ENCODE data around the gene TP53TG5. TPM values are rescaled to one million over a fixed set of nuclear protein-coding genes. Genes with fewer than 3 reads are reported as not detected.

TP53TG5 gene
- total RNA-seq, 1 donor from 2014 or later = not detected

GRCh38 chr20:45337367-45338120, 40.6 kb downstream of the TP53TG5 start:
- peaks cover 19% of the 10 kb centered on the region for H3K4me1 Mint-ChIP-seq
- no peak overlapping the region for H3K27ac Mint-ChIP-seq (ENCODE audit: unreplicated experiment)
- no peaks in the 10 kb centered on the region for H3K36me3 Mint-ChIP-seq (ENCODE audit: low read depth)
- no peaks in the 10 kb centered on the region for H3K9me3 Mint-ChIP-seq
- H3K27me3 Mint-ChIP-seq (ENCODE audit: low read depth) = no peaks in the 10 kb centered on the region
- TF ChIP-seq CTCF (conservative IDR thresholded peaks at IDR 0.05) = no peak
- H3K4me3 Mint-ChIP-seq = no peak overlapping the region
- DNase-seq (ENCODE audit: low read depth, low spot score) = no peak

- TF ChIP-seq CTCF (conservative IDR thresholded peaks at IDR 0.05) = no peak
- no peaks in the 10 kb centered on the region for H3K27me3 Mint-ChIP-seq (ENCODE audit: low read depth)
- H3K36me3 Mint-ChIP-seq (ENCODE audit: low read depth) = no peaks in the 10 kb centered on the region
- peak overlapping the region; percentile 48 for H3K27ac Mint-ChIP-seq (ENCODE audit: unreplicated experiment)
- no peak overlapping the region for H3K4me3 Mint-ChIP-seq
- H3K4me1 Mint-ChIP-seq = peaks cover 11% of the 10 kb centered on the region
- no peaks in the 10 kb centered on the region for H3K9me3 Mint-ChIP-seq
- DNase-seq (ENCODE audit: low read depth, low spot score) = no peak
Measured at GRCh38 chr20:45336530-45337366, 41.4 kb downstream of the TP53TG5 start.

GRCh38 chr20:45330476-45330875, 47.6 kb downstream of the TP53TG5 start:
- Mint-ChIP-seq H3K4me3 (no peak overlapping the region), H3K27me3 (ENCODE audit: low read depth) (no peaks in the 10 kb centered on the region), H3K9me3 (no peaks in the 10 kb centered on the region), H3K27ac (ENCODE audit: unreplicated experiment) (no peak overlapping the region), H3K4me1 (no peaks in the 10 kb centered on the region), H3K36me3 (ENCODE audit: low read depth) (no peaks in the 10 kb centered on the region)
- DNase-seq (ENCODE audit: low read depth, low spot score) = no peak
- no peak for TF ChIP-seq CTCF (conservative IDR thresholded peaks at IDR 0.05)

- no peaks in the 10 kb centered on the region for H3K36me3 Mint-ChIP-seq (ENCODE audit: low read depth)
- H3K27ac Mint-ChIP-seq (ENCODE audit: unreplicated experiment) = no peak overlapping the region
- H3K9me3 Mint-ChIP-seq = no peaks in the 10 kb centered on the region
- H3K4me3 Mint-ChIP-seq = no peak overlapping the region
- H3K4me1 Mint-ChIP-seq = no peaks in the 10 kb centered on the region
- TF ChIP-seq CTCF (conservative IDR thresholded peaks at IDR 0.05) = no peak
- DNase-seq (ENCODE audit: low read depth, low spot score) = no peak
- H3K27me3 Mint-ChIP-seq (ENCODE audit: low read depth) = no peaks in the 10 kb centered on the region
Measured at GRCh38 chr20:45329497-45330319, 48.4 kb downstream of the TP53TG5 start.

- TF ChIP-seq CTCF (conservative IDR thresholded peaks at IDR 0.05) = no peak
- Mint-ChIP-seq H3K27ac (ENCODE audit: unreplicated experiment) (no peak overlapping the region), H3K36me3 (ENCODE audit: low read depth) (no peaks in the 10 kb centered on the region), H3K4me1 (no peaks in the 10 kb centered on the region), H3K4me3 (no peak overlapping the region), H3K9me3 (no peaks in the 10 kb centered on the region), H3K27me3 (ENCODE audit: low read depth) (no peaks in the 10 kb centered on the region)
- DNase-seq (ENCODE audit: low read depth, low spot score) = no peak
Measured at GRCh38 chr20:45328451-45328850, 49.7 kb downstream of the TP53TG5 start.
